Adrenal gland (tissue), 12 donors: ENCODE data around the gene TMEM252. TPM values are rescaled to one million over a fixed set of nuclear protein-coding genes. Genes with fewer than 3 reads are reported as not detected.

Source experiments
- DNase-seq, 7 donors: peaks; one replicate each; pipeline ENCODE4 v3.0.0-alpha.2; 2019 to 2020
- H3K27ac ChIP-seq, 5 donors: fragments of 200-600 bp; sonication (generic) in 4 of 5; 1 replicate in 3 of 5; 2 replicates in 2 of 5; pipeline versions ENCODE4 v1.5.1 to v1.8.0; 2016 to 2020; ENCODE audit warnings: mild to moderate bottlenecking in 1 of 5
- H3K27me3 ChIP-seq: fragments of 200-600 bp; 2 replicates; pipeline ENCODE4 v1.8.0; 2021
- H3K36me3 ChIP-seq, 2 donors: fragments of 200-600 bp; replicated peaks in 1 of 2; 1 replicate in 1 of 2; 2 replicates in 1 of 2; pipeline versions ENCODE4 v1.5.1 to v1.8.0; 2018 to 2022
- H3K4me1 ChIP-seq, 2 donors: fragments of 200-600 bp; replicated peaks in 1 of 2; 1 replicate in 1 of 2; 2 replicates in 1 of 2; pipeline versions ENCODE4 v1.5.1 to v1.8.0; 2018 to 2021
- H3K4me3 ChIP-seq, 4 donors: fragments of 200-600 bp; sonication (generic) in 3 of 4; one replicate each; pipeline ENCODE4 v1.5.1; 2016 to 2018
- H3K9me3 ChIP-seq, 3 donors: fragments of 200-600 bp; sonication (generic) in 1 of 3; replicated peaks in 1 of 3; 1 replicate in 2 of 3; 2 replicates in 1 of 3; pipeline versions ENCODE4 v1.5.1 to v1.8.0; 2016 to 2021
- CTCF ChIP-seq, 6 experiments: fragments of 450-650 bp in 4 of 6; fragments of 200-600 bp in 2 of 6; sonication (generic) in 1 of 6; IDR thresholded peaks; 1 replicate in 5 of 6; 2 replicates in 1 of 6; pipeline versions ENCODE4 v1.5.1 to v1.8.0; 2016 to 2021; ENCODE audit warnings: antibody characterized with exemption in 6 of 6, mild to moderate bottlenecking in 2 of 6, moderate library complexity in 1 of 6
- POLR2A ChIP-seq, 2 donors: fragments of 450-650 bp; IDR thresholded peaks; one replicate each; pipeline ENCODE4 v1.6.1; 2017; ENCODE audit warnings: antibody characterized with exemption in 2 of 2, mild to moderate bottlenecking in 2 of 2, moderate library complexity in 1 of 2
- WGBS, 4 donors: extraction: QIAGEN DNeasy Blood & Tissue Kit in 2 of 4; methylation state at CpG; one replicate each; pipeline versions ENCODE4 v1.1.5 to v1.1.7; 2013 to 2017; 5-methylcytosine and 5-hydroxymethylcytosine counted together
- intact Hi-C, 2 donors: fragments of 100-400 bp; cut with DNase I; formaldehyde crosslinking; loops; one replicate each; pipeline versions ENCODE4 v1.14.1 to v1.15.0; 2022 to 2023
- polyA plus RNA-seq, 3 donors: library from polyadenylated mRNA; stranded (reverse); fragments of 200-250 nt in 2 of 3; fragments of 350-450 nt in 1 of 3; fragmentation: Illumina TruSeq in 1 of 3; extraction: RNeasy Lipid Tissue Mini Kit (QIAGEN cat#74804) in 1 of 3; gene quantifications; one replicate each; pipeline ENCODE4 v1.2.3, GENCODE V29; 2013 to 2014
- total RNA-seq, 9 donors: library from RNA; depleted of rRNA in 4 of 9; stranded (reverse); fragments of >200 nt in 4 of 9; fragments of 120-200 nt in 1 of 9; fragmentation: NEBNext Ultra II Directional in 1 of 9; extraction: Animal tissue kit (Norgen Biotek cat#: 25700) in 1 of 9; gene quantifications; one replicate each; pipeline versions ENCODE4 v1.1.0 to v1.2.4, GENCODE V29; 2013 to 2023
- donor health status: healthy with polysubstance abuse.
- donor health status: Bipolar disorder and iron deficiency.
- donor health status: DM: yes; HTN: yes; CAD: no.
- donor health status: DM: no; HTN: no; CAD: no.
- donor health status: DM: no; HTN: no; CAD: no.
- donor health status: DM: yes; HTN: yes; CAD: no.

The TMEM252 gene
- total and polyA plus RNA-seq, 12 donors = not detected

GRCh38 chr9:68498816-68499215 lies 41.9 kb downstream of the TMEM252 start:
- Histone ChIP-seq H3K9me3 (no peaks in the 10 kb centered on the region), H3K36me3 (no peaks in the 10 kb centered on the region), H3K27me3 (no peaks in the 10 kb centered on the region), H3K4me3 (no peak overlapping the region), H3K4me1 (peaks cover 4 to 26% of the 10 kb centered on the region in 2 donors), H3K27ac (peak overlapping the region in 2 of 5 donors; percentile 30 to 80)
- TF ChIP-seq POLR2A (IDR thresholded peaks at IDR 0.05) = no peak
- TF ChIP-seq CTCF (IDR thresholded peaks at IDR 0.05) = no peak
- DNase-seq = no peak
- WGBS, 4 donors = 86 to 94% (median 90%) methylated on average over 2 of the region's 2 CpGs
- intact Hi-C loops = no loop called here

GRCh38 chr9:68497629-68498028 lies 43.1 kb downstream of the TMEM252 start:
- Histone ChIP-seq H3K27ac (no peak overlapping the region), H3K9me3 (no peaks in the 10 kb centered on the region), H3K27me3 (no peaks in the 10 kb centered on the region), H3K4me1 (peaks cover 5 to 38% of the 10 kb centered on the region in 2 donors), H3K4me3 (no peak overlapping the region), H3K36me3 (no peaks in the 10 kb centered on the region)
- no peak for DNase-seq
- intact Hi-C loops = no loop called here
- no peak for TF ChIP-seq CTCF (IDR thresholded peaks at IDR 0.05)
- no peak for TF ChIP-seq POLR2A (IDR thresholded peaks at IDR 0.05)
- 78 to 93% (median 86%) methylated on average over 1 of the region's 1 CpG for WGBS, 4 donors

- intact Hi-C loops = no loop called here
- TF ChIP-seq CTCF (IDR thresholded peaks at IDR 0.05) = no peak
- TF ChIP-seq POLR2A (IDR thresholded peaks at IDR 0.05) = no peak
- H3K27ac ChIP-seq = no peak overlapping the region
- H3K36me3 ChIP-seq = no peaks in the 10 kb centered on the region
- no peak overlapping the region for H3K4me3 ChIP-seq
- H3K27me3 ChIP-seq = no peaks in the 10 kb centered on the region
- H3K4me1 ChIP-seq = peaks cover 10 to 35% of the 10 kb centered on the region in 2 donors
- no peaks in the 10 kb centered on the region for H3K9me3 ChIP-seq
- no peak for DNase-seq
These were observed 44.3 kb downstream of the TMEM252 start for GRCh38 chr9:68496356-68496755.

GRCh38 chr9:68495247-68495646 lies 45.4 kb downstream of the TMEM252 start:
- Histone ChIP-seq H3K27ac (no peak overlapping the region), H3K27me3 (no peaks in the 10 kb centered on the region), H3K4me3 (no peak overlapping the region), H3K9me3 (no peaks in the 10 kb centered on the region), H3K36me3 (no peaks in the 10 kb centered on the region), H3K4me1 (peaks cover 6 to 24% of the 10 kb centered on the region in 2 donors)
- intact Hi-C loops = no loop called here
- no peak for DNase-seq
- TF ChIP-seq CTCF (IDR thresholded peaks at IDR 0.05) (no peak), POLR2A (IDR thresholded peaks at IDR 0.05) (no peak)
- WGBS, 4 donors = 71 to 82% (median 79%) methylated on average over 1 of the region's 1 CpG
